Measurements from ENCODE around the gene NALCN.

Gene NALCN

GRCh38 chr13:101181076-101181685 is 235.1 kb downstream of the NALCN start:
- no peak for TF ChIP-seq CREB1 (IDR thresholded peaks at IDR 0.05; ENCODE audit: low read depth)
- no peak for TF ChIP-seq TEAD4 (IDR thresholded peaks at IDR 0.05)
- no peak for TF ChIP-seq ZBTB7A (IDR thresholded peaks at IDR 0.05; ENCODE audit: low read depth)
- no peak for TF ChIP-seq REST (IDR thresholded peaks at IDR 0.05; ENCODE audit: low read depth)
- TF ChIP-seq RAD21 (IDR thresholded peaks at IDR 0.05; ENCODE audit: low read depth) = no peak
- no peak for TF ChIP-seq CEBPB (IDR thresholded peaks at IDR 0.05)
- TF ChIP-seq USF1 (IDR thresholded peaks at IDR 0.05) = no peak
- no peak for TF ChIP-seq MAX (IDR thresholded peaks at IDR 0.05)
- no peak for TF ChIP-seq YY1 (IDR thresholded peaks at IDR 0.05; ENCODE audit: low read depth)
- TF ChIP-seq EP300 (IDR thresholded peaks at IDR 0.05; ENCODE audit: borderline replicate concordance) = no peak
- TF ChIP-seq TCF12 (IDR thresholded peaks at IDR 0.05; ENCODE audit: low read depth) = no peak
- no peak for TF ChIP-seq TAF1 (IDR thresholded peaks at IDR 0.05; ENCODE audit: low read depth)
- TF ChIP-seq NFIC (IDR thresholded peaks at IDR 0.05) = no peak
- no peak for TF ChIP-seq EGR1 (IDR thresholded peaks at IDR 0.05)
- TF ChIP-seq FOXM1 (IDR thresholded peaks at IDR 0.05; ENCODE audit: borderline replicate concordance, low read depth) = no peak

GRCh38 chr13:101179021-101179420 is 237.3 kb downstream of the NALCN start:
- TF ChIP-seq REST (IDR thresholded peaks at IDR 0.05; ENCODE audit: low read depth) (no peak), EGR1 (IDR thresholded peaks at IDR 0.05) (no peak)

- no peak for TF ChIP-seq TEAD4 (IDR thresholded peaks at IDR 0.05)
- TF ChIP-seq FOXM1 (IDR thresholded peaks at IDR 0.05; ENCODE audit: borderline replicate concordance, low read depth) = no peak
- TF ChIP-seq TAF1 (IDR thresholded peaks at IDR 0.05; ENCODE audit: low read depth) = no peak
- no peak for TF ChIP-seq EGR1 (IDR thresholded peaks at IDR 0.05)
- TF ChIP-seq REST (IDR thresholded peaks at IDR 0.05; ENCODE audit: low read depth) = no peak
- no peak for TF ChIP-seq CEBPB (IDR thresholded peaks at IDR 0.05)
- TF ChIP-seq MAX (IDR thresholded peaks at IDR 0.05) = no peak
- no peak for TF ChIP-seq RAD21 (IDR thresholded peaks at IDR 0.05; ENCODE audit: low read depth)
- no peak for TF ChIP-seq NFIC (IDR thresholded peaks at IDR 0.05)
- no peak for TF ChIP-seq EP300 (IDR thresholded peaks at IDR 0.05; ENCODE audit: borderline replicate concordance)
- no peak for TF ChIP-seq CREB1 (IDR thresholded peaks at IDR 0.05; ENCODE audit: low read depth)
- TF ChIP-seq USF1 (IDR thresholded peaks at IDR 0.05) = no peak
- TF ChIP-seq ZBTB7A (IDR thresholded peaks at IDR 0.05; ENCODE audit: low read depth) = no peak
Measured at GRCh38 chr13:101178406-101178805, 237.9 kb downstream of the NALCN start.

- TF ChIP-seq RAD21 (IDR thresholded peaks at IDR 0.05; ENCODE audit: low read depth) (no peak), CEBPB (IDR thresholded peaks at IDR 0.05) (no peak), TCF12 (IDR thresholded peaks at IDR 0.05; ENCODE audit: low read depth) (no peak), YY1 (IDR thresholded peaks at IDR 0.05; ENCODE audit: low read depth) (no peak), EGR1 (IDR thresholded peaks at IDR 0.05) (no peak), CREB1 (IDR thresholded peaks at IDR 0.05; ENCODE audit: low read depth) (no peak), EP300 (IDR thresholded peaks at IDR 0.05; ENCODE audit: borderline replicate concordance) (no peak), TEAD4 (IDR thresholded peaks at IDR 0.05) (no peak), FOXM1 (IDR thresholded peaks at IDR 0.05; ENCODE audit: borderline replicate concordance, low read depth) (no peak), MAX (IDR thresholded peaks at IDR 0.05) (no peak), REST (IDR thresholded peaks at IDR 0.05; ENCODE audit: low read depth) (no peak), TAF1 (IDR thresholded peaks at IDR 0.05; ENCODE audit: low read depth) (no peak)
Measured at GRCh38 chr13:101170306-101170705, 246.0 kb downstream of the NALCN start.

Data from Ishikawa (cell line).